GM12873 (cell line): ENCODE measurements around the gene SCN7A.
A peak's percentile ranks its signal among the peaks of the same experiment; 100 is the strongest.

Experiments used
- TF ChIP-seq, protein P1 (sequence below): IDR thresholded peaks from 2 replicates; pipeline ENCODE4 v1.5.1; 2012; ENCODE audit warnings: low read depth, mild to moderate bottlenecking, moderate library complexity, low read length, control low read depth; ENCODE audit not compliant: insufficient read depth; ENCODE audit errors: missing control alignments

Gene SCN7A

DNA sequence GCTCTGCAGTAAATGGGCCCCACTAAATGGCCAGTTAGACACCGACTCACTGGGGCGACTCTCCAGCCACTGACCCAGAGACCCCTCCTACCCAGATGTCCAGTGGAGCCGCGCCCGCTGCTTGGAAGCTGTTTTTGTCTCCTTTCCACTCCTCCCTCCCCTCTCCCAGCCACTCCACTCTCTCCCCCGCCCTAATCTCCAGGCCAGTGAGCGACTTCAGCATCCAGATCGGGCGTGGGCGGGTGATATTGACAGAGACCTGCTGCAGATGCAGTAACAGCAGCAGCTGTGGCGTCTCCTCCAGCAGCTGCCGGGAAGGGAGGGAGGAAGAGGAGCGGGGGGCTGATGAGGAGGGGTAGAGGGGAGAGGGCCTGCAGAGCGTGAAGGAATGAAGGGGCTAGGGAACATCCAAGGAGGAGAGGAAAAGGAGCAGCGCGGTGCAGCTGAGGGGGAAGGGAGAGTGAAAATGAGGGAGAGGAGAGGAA, at the start of gene SCN7A:
Gene SCN7A (minus strand): TSS at position 110 of the 485 bp plus-strand sequence. CDS start 16,553 bp downstream, outside the sequence.
- TF ChIP-seq, protein P1, sequence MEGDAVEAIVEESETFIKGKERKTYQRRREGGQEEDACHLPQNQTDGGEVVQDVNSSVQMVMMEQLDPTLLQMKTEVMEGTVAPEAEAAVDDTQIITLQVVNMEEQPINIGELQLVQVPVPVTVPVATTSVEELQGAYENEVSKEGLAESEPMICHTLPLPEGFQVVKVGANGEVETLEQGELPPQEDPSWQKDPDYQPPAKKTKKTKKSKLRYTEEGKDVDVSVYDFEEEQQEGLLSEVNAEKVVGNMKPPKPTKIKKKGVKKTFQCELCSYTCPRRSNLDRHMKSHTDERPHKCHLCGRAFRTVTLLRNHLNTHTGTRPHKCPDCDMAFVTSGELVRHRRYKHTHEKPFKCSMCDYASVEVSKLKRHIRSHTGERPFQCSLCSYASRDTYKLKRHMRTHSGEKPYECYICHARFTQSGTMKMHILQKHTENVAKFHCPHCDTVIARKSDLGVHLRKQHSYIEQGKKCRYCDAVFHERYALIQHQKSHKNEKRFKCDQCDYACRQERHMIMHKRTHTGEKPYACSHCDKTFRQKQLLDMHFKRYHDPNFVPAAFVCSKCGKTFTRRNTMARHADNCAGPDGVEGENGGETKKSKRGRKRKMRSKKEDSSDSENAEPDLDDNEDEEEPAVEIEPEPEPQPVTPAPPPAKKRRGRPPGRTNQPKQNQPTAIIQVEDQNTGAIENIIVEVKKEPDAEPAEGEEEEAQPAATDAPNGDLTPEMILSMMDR: no peak

DNA sequence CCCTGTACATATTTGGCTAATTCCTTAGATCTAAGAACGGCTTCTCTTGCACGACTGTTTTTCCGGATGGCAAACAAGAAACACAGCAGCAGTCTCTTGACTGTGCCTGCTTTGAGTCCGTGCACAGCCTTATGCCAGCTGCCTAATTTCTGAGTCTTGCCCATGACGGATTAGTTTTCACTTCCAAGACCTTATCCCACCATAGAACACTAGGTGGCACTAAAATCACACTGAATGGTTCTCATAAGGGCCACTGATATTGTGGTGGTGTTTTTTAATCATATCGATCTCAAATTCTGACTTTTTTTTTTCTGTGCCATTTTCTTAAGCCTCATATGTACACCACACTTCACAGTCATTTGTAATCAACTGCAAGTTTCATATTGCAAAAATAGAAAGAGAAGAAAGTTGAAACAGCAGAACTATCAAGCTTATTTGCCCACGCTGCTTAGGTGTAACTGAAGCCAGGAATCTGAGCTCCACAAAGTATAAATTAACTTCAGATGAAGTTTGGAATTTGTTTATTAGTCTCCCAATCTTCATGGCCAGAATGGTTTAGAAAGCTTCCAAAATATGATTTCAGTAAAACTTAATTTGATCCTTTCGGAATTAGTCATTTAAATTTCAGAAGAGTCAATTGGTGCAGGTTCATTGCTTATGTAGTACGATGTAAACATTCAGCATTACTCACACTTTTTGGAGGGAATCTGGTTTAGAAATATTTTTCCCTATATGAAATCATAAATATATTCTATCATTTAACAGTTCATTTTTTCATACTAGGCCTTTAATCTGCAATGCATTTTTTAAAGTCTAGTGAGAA, 45.5 kb upstream of the SCN7A start:
- TF ChIP-seq, protein P1: peak; percentile 73

DNA sequence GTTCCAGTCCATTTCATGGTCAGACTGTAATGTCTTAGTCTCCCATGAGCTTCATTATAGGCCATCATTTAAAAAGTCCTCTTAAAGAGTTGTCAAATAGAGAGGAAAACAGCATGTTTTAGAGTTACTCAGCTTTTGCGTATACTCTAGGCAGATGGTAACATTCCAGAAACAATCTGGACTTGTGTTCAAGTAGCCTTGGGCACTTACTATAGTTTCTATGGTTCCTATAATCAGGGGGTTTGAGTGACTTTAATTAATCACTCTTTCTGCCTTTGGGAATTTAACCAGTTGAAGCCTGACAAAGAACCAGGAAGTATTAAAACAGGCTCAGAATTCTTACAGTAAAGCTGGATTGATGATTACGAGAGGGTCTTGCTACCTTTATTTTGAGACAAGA, 42.1 kb upstream of the SCN7A start:
- TF ChIP-seq, protein P1: no peak

DNA sequence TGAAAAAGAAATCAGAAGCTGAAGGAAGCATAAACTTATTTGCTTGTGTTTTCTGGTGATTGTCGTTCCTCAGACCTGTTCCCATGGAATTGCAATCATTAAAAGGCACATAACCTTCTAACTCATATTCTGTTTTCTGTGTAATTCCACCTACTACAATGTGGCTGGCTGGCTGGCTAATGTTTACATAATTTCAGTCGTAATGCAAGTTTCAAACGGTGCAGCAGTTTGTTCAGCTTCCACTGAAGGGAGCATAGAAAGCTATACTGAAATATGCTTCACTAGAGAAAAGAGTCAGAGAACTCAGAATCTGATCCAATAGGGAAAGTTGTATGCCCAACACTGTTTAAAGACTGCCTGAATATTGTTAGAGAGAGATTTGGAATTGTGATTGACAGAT, 27.1 kb upstream of the SCN7A start:
- TF ChIP-seq, protein P1: no peak

DNA sequence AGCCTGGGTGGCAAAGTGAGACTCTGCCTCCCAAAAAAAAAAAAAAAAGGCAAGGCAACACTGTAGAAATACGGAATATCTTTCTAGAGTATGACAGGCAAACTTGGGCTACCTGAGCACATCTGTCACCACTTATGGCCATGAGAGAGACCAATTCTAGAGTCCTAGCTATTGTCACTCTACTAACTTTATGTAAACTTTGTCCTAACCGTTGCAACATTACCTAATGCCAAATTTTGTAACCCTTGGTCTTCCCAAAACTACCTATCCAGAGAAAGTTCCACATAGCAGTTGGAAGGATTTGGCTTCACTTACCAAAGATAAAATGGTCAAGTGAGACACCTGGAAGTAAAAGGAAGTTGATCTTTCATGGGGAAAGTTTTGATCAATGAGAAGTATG, 26.6 kb upstream of the SCN7A start:
- TF ChIP-seq, protein P1: no peak

DNA sequence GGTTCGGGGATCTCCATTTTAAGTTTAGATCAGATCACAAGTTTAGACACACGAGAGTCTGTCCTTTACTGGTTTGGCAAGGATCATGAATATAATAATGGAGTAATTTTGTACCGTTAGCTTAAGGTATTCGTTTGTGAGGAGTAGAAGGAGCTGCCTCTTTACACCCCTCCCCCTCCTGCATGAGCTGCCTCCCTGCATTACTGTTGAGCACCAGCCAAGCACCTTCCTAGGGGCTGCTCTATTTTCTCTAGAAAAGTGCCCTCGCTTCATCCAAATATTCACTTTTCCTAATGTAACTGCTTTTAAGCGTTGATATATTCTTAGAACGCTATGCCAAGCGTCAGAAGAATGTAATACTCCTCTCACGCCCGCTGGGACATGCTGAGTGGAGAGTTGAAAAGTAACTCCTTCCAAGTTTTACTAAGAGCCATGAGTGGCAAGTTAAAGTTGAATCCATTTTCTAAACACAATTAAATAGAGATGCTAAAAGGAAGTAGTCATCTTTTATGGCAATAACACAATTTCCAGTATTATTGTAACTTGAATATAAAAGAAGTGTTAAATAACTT, 25.4 kb upstream of the SCN7A start:
- TF ChIP-seq, protein P1: no peak

DNA sequence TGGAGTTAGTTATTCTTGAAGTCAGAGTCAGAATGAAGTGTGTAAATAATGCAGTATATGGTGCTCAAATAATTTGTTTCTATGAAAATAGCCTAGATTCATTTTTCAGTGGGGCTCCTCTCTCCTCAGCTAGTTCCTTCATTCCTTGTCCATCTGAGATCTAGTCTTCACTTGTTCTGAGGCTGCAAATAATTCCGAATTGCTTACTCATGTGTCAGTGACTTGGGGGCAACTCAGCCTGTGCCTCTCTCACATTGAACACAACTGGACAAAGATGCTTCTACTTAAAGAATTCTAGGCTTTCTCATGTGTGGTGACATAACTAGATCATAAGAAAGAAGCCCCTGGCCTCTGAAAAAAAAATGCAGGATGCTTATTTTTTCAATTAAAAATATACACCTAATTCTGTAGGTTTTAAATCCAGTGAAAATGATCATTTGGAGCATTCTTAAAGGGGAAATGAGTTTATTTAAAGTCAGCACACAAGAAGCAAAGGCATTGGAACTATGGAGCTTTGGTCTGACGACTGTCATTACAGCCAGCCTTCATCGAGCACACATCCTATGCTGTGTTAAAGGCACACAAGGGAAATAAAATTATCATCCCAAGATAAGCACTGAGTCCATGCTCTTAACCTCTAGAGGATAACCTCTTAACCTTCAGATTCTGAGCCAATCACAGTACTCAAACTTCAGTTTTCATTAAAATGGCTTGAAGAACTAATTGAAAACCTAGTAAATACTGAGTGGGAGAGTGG, 24.8 kb upstream of the SCN7A start:
- TF ChIP-seq, protein P1: no peak
